IMR-90 (cell line): Measurements from ENCODE around the gene CHMP4A.

Experiments
- POLR2A ChIP-seq: IDR thresholded peaks from 2 replicates; pipeline ENCODE4 v1.6.1; 2012; ENCODE audit warnings: mild to moderate bottlenecking, low read depth, low read length
- TF ChIP-seq, protein P1 (sequence below): conservative IDR thresholded peaks from 2 replicates; pipeline ENCODE4 v1.5.1; 2012; ENCODE audit warnings: mild to moderate bottlenecking, low read depth, low read length, improper control_type of control experiment

DNA sequence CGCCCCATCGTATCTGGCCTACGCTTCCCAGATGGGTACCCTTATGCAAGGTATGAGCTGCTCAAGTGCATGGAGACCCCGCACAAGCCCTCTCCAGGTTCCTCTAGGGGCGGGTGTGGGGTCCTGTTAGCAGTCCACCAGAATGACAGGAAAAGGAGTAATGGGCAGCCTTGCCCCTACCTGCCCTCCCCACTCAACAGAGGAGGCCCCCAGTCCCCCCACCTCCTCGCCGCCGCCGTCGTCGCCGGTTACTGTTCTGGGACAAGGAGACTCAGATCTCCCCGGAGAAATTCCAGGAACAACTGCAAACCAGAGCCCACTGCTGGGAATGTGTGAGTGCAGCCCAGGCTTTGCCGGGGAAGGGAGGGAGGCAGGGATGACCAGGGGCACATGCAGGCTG, 35.4 kb downstream of the CHMP4A start:
- TF ChIP-seq, protein P1, sequence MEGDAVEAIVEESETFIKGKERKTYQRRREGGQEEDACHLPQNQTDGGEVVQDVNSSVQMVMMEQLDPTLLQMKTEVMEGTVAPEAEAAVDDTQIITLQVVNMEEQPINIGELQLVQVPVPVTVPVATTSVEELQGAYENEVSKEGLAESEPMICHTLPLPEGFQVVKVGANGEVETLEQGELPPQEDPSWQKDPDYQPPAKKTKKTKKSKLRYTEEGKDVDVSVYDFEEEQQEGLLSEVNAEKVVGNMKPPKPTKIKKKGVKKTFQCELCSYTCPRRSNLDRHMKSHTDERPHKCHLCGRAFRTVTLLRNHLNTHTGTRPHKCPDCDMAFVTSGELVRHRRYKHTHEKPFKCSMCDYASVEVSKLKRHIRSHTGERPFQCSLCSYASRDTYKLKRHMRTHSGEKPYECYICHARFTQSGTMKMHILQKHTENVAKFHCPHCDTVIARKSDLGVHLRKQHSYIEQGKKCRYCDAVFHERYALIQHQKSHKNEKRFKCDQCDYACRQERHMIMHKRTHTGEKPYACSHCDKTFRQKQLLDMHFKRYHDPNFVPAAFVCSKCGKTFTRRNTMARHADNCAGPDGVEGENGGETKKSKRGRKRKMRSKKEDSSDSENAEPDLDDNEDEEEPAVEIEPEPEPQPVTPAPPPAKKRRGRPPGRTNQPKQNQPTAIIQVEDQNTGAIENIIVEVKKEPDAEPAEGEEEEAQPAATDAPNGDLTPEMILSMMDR: no peak
- TF ChIP-seq POLR2A: no peak
